IPS-18a (cell line): ENCODE results near the gene PLOD2.

ENCODE experiments used
- H3K27ac ChIP-seq: one replicate; pipeline ENCODE4 v1.5.1; 2013; ENCODE audit warnings: low read length
- H3K27me3 ChIP-seq: one replicate; pipeline ENCODE4 v1.6.1; 2013; ENCODE audit warnings: mild to moderate bottlenecking, low read length; ENCODE audit not compliant: control insufficient read depth, insufficient read depth
- H3K36me3 ChIP-seq: one replicate; pipeline ENCODE4 v1.6.1; 2013; ENCODE audit warnings: low read depth, low read length; ENCODE audit not compliant: control insufficient read depth
- H3K4me1 ChIP-seq: one replicate; pipeline ENCODE4 v1.6.1; 2013; ENCODE audit warnings: low read depth, low read length; ENCODE audit not compliant: control insufficient read depth
- H3K4me3 ChIP-seq: one replicate; pipeline ENCODE4 v1.5.1; 2013; ENCODE audit warnings: low read length
- H3K9ac ChIP-seq: one replicate; pipeline ENCODE4 v1.6.1; 2013; ENCODE audit warnings: mild to moderate bottlenecking, low read length, moderate library complexity
- H3K9me3 ChIP-seq: one replicate; pipeline ENCODE4 v1.6.1; 2013; ENCODE audit warnings: low read depth, low read length; ENCODE audit not compliant: control insufficient read depth

Gene PLOD2

DNA sequence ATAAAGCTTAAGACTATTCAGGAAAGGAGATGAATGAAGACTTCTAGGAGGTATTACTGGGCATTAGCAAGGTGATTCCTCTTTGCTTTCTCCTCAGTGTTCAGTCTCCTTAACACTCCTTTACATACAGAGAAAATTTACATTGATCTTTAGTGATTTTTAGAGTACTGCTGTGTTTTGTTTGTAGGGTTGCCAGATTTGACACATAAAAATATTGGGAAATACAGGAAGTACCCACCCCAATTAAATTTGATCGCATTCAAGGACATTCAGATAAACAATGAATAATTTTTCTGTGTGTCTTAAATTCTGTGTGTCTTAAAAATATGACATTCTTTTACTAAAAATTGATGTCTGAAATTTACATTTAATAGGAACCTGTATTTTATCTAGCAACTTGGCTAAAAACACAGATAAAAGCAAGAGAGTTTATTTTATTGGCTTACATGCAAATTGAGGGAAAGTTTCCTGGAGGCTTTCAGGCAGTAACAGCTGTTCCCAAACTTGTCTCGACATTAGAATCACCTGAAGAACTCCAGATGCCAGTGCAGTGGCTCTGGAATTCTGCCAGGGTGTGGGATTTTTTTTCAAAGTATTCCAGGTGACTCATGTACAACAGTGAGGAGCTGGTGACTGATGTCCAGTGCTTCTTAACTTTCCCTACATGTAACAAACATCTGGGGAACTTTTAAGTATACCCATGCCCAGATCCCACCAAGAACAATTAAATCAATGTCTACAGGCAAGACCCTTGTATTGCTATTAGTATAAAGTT, 23.4 kb upstream of the PLOD2 start:
- Histone ChIP-seq H3K36me3 (no peaks in the 10 kb centered on the region), H3K9me3 (no peaks in the 10 kb centered on the region), H3K9ac (no peak overlapping the region), H3K27ac (no peak overlapping the region), H3K4me1 (no peaks in the 10 kb centered on the region), H3K4me3 (no peak overlapping the region), H3K27me3 (no peaks in the 10 kb centered on the region)

DNA sequence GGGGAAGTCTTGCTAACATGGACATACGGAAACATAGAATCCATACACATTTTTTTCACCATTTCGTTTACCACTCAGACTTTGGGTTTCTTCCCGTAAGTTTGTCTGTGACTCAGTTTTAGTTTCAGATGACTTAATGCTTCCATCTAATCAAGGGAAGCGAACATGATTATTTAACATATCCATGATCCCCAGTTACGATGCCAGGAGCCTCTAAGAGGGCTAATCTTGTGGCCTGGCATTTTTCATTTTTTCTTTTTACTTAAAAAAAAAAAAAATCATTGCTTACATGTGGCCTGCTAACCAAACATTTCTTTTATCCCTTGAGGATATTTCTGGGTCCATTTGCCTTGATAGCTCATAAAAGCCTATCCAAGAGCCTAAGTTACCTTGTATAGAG, 20.2 kb upstream of the PLOD2 start:
- Histone ChIP-seq H3K9ac (no peak overlapping the region), H3K4me1 (no peaks in the 10 kb centered on the region), H3K9me3 (no peaks in the 10 kb centered on the region), H3K36me3 (no peaks in the 10 kb centered on the region), H3K27ac (no peak overlapping the region), H3K27me3 (no peaks in the 10 kb centered on the region), H3K4me3 (no peak overlapping the region)

- no peak overlapping the region for H3K4me3 ChIP-seq
- no peaks in the 10 kb centered on the region for H3K36me3 ChIP-seq
- H3K27ac ChIP-seq = no peak overlapping the region
- no peaks in the 10 kb centered on the region for H3K27me3 ChIP-seq
- no peak overlapping the region for H3K9ac ChIP-seq
- no peaks in the 10 kb centered on the region for H3K4me1 ChIP-seq
- no peaks in the 10 kb centered on the region for H3K9me3 ChIP-seq
Measured at GRCh38 chr3:146180376-146180775, 19.4 kb upstream of the PLOD2 start.

DNA sequence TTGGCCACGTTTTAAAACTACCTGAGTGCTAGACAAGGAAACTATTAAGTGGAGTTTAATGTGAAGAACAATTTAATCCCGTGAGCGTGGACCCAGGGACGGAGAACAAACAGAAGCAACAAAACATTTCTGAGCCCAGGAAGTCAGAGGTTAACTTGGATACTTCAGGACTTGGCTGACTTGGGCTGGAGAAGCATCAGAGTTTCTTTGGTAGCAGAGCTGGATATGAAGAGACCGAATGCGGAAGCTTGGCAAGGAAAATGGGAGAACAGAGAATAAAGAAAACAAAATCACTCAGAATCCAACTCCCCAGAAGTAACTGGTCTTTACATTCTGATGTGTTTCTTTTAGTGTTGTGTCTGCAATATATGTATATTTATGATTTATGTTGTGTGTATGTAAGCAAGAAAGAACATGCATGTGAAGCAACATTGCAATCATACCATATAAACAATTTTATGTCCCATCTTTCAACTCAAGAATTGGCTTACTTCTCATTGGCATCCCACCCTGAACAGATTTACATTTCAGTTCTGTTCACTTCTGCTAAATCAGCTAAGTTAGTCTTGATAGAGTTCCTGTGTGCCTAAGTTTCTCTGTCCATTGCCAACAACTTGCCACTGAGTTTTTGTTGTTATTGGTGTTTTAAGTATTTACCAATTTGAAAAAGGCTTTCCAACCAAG, 17.2 kb upstream of the PLOD2 start:
- no peaks in the 10 kb centered on the region for H3K4me1 ChIP-seq
- H3K27ac ChIP-seq = no peak overlapping the region
- no peaks in the 10 kb centered on the region for H3K9me3 ChIP-seq
- no peak overlapping the region for H3K9ac ChIP-seq
- no peak overlapping the region for H3K4me3 ChIP-seq
- H3K27me3 ChIP-seq = no peaks in the 10 kb centered on the region
- no peaks in the 10 kb centered on the region for H3K36me3 ChIP-seq

DNA sequence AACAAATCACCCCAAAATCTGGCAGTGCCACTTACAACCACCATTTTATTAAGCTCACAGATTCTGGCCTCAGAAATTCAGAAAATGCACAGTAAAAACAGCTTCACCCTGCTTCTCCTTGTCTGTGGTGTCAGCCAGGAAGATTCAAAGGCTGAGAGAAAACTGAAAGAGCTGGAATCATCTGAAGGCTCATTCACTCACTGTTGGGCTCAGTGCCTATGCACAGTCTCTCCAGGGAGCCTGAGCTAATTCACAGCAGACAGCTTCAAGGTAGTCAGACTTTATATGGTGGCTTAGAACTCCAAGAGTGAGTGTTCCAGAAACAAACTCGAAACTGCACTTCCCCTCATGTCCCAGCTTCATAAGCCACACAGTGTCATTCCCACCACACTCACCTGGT, 16.5 kb upstream of the PLOD2 start:
- Histone ChIP-seq H3K9ac (no peak overlapping the region), H3K36me3 (no peaks in the 10 kb centered on the region), H3K27ac (no peak overlapping the region), H3K4me1 (no peaks in the 10 kb centered on the region), H3K9me3 (no peaks in the 10 kb centered on the region), H3K27me3 (no peaks in the 10 kb centered on the region), H3K4me3 (no peak overlapping the region)

DNA sequence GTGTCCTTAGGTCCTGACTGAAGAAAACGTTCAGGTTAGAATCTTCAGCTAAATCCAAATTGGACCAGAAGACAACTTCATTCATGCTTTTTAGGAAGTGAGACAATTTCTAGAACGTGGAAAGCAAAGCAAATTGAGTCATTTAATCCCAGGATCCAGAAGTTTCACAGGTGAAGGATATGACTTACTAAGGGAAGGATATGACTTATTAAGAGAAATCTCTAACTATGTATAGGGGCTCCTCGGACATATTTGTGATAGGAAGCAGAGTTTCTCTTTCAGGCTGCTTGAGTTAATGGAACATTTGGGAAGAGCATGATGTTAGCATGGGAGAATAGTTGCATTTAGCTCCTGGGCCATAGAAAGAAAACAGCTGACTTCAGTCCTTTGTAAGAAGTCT, 16.1 kb upstream of the PLOD2 start:
- Histone ChIP-seq H3K4me1 (no peaks in the 10 kb centered on the region), H3K4me3 (no peak overlapping the region), H3K27me3 (no peaks in the 10 kb centered on the region), H3K9me3 (no peaks in the 10 kb centered on the region), H3K9ac (no peak overlapping the region), H3K27ac (no peak overlapping the region), H3K36me3 (no peaks in the 10 kb centered on the region)

DNA sequence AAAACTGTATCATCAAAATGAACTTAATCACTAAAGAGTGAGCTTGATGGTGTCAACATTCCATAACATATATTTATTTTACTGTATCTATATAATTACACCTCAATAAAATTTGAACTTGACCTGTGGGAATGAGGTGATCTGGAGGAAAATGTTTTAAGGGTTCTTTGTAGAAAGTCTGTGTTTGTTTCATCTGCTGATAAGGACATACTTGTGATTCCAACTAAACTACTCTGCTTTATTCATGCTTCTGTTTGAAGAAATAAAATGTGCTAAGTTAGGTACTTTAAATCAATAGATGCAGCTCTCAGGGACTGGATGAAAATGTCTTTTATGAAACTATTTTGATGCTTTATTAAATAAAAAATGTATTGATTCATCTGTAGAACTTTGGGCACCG, 11.6 kb upstream of the PLOD2 start:
- no peak overlapping the region for H3K27ac ChIP-seq
- no peaks in the 10 kb centered on the region for H3K27me3 ChIP-seq
- H3K9ac ChIP-seq = no peak overlapping the region
- H3K36me3 ChIP-seq = no peaks in the 10 kb centered on the region
- H3K9me3 ChIP-seq = no peaks in the 10 kb centered on the region
- H3K4me1 ChIP-seq = no peaks in the 10 kb centered on the region
- no peak overlapping the region for H3K4me3 ChIP-seq

DNA sequence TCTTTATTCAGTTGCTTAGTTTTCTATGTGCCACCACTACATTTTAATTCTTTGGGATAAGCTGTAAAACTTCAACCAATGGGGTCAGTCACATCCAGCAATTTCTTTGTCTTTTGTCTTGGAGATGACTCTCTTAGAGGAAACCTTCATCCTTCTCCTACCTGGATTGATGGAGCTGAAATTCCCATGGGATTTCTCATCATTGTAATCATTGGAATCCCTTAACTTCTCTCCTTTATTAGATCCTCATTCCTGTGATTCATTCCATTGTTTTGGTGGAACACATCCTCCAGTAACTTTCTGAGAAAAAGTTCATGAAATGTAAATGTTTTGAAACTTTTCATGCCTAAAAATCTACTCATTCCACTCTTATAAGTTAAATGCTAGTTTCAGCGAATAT, 9.6 kb upstream of the PLOD2 start:
- Histone ChIP-seq H3K27ac (no peak overlapping the region), H3K27me3 (no peaks in the 10 kb centered on the region), H3K9ac (no peak overlapping the region), H3K9me3 (no peaks in the 10 kb centered on the region), H3K4me1 (no peaks in the 10 kb centered on the region), H3K4me3 (no peak overlapping the region), H3K36me3 (no peaks in the 10 kb centered on the region)

DNA sequence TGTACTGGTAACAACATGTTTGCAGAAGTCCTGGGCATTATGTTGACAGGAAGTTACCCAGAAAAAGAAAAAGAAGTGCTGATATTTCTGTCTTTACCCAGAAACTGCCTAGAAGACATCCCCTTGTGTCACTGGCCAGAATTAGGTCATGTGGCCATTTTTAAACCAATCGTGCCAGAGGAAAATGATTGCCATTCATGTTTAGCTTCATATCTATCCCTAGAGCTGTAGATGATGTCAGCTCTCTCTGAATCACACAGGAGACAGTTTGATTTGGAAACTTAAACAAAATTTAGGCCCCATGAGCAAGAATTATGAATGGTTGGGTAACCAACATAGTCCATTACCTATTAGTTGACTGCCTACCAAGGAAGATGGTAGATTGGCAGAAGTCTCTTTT, 8.9 kb upstream of the PLOD2 start:
- Histone ChIP-seq H3K36me3 (no peaks in the 10 kb centered on the region), H3K27ac (no peak overlapping the region)

DNA sequence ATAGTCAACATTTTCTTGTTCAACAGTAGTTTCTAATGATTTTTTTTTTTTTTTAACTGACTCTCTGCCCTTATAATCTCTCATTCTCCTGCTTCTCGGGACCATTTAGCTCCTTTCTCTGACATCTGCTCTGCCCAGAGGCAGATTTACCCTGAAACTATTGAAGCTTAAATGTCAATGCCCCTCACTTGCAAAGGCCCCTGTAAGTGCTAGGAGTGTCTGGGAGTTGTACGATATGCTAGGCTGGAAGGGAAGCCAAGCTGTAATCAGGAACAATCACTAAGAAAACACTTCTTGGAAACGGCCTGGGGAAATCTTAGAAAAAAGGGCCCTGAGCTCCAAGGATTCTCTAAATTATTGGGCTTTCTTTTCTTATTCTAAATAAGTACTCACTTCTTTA, 5.8 kb upstream of the PLOD2 start:
- H3K36me3 ChIP-seq = no peaks in the 10 kb centered on the region
- H3K9me3 ChIP-seq = no peaks in the 10 kb centered on the region
- H3K27me3 ChIP-seq = peaks cover 12% of the 10 kb centered on the region
- H3K27ac ChIP-seq = no peak overlapping the region
- no peak overlapping the region for H3K4me3 ChIP-seq
- peaks cover 6% of the 10 kb centered on the region for H3K4me1 ChIP-seq
- no peak overlapping the region for H3K9ac ChIP-seq

More for the DNA sequence above, 8.9 kb upstream of the PLOD2 start:
- Histone ChIP-seq H3K9ac (no peak overlapping the region), H3K4me1 (peaks cover 6% of the 10 kb centered on the region), H3K4me3 (no peak overlapping the region), H3K27me3 (no peaks in the 10 kb centered on the region), H3K9me3 (no peaks in the 10 kb centered on the region)

- H3K4me1 ChIP-seq = peaks cover 9% of the 10 kb centered on the region
- H3K9ac ChIP-seq = no peak overlapping the region
- H3K9me3 ChIP-seq = no peaks in the 10 kb centered on the region
- H3K36me3 ChIP-seq = no peaks in the 10 kb centered on the region
- H3K27ac ChIP-seq = no peak overlapping the region
- peaks cover 16% of the 10 kb centered on the region for H3K27me3 ChIP-seq
- no peak overlapping the region for H3K4me3 ChIP-seq
Measured at GRCh38 chr3:146166415-146166821, 5.4 kb upstream of the PLOD2 start.

GRCh38 chr3:146165877-146166276, 4.9 kb upstream of the PLOD2 start:
- peaks cover 9% of the 10 kb centered on the region for H3K4me1 ChIP-seq
- H3K9ac ChIP-seq = no peak overlapping the region
- H3K9me3 ChIP-seq = no peaks in the 10 kb centered on the region
- no peak overlapping the region for H3K27ac ChIP-seq
- peaks cover 18% of the 10 kb centered on the region for H3K27me3 ChIP-seq
- no peak overlapping the region for H3K4me3 ChIP-seq
- no peaks in the 10 kb centered on the region for H3K36me3 ChIP-seq
